Vagina (tissue), 2 donors: ENCODE results near the gene RRP36. TPM values are rescaled to one million over a fixed set of nuclear protein-coding genes. Genes with fewer than 3 reads are reported as not detected.

ENCODE experiments used
- DNase-seq, 2 donors: peaks; one replicate each; pipeline ENCODE4 v3.0.0-alpha.2; 2017; ENCODE audit errors: extremely low spot score in 2 of 2
- H3K27ac ChIP-seq: fragments of 200-600 bp; sonication (generic); one replicate; pipeline ENCODE4 v1.5.1; 2019
- H3K27me3 ChIP-seq: fragments of 200-600 bp; sonication (generic); one replicate; pipeline ENCODE4 v1.5.1; 2019
- H3K36me3 ChIP-seq, 2 donors: fragments of 200-600 bp; sonication (generic); one replicate each; pipeline ENCODE4 v1.5.1; 2017 to 2019
- H3K4me1 ChIP-seq: fragments of 200-600 bp; sonication (generic); one replicate; pipeline ENCODE4 v1.5.1; 2019
- H3K4me3 ChIP-seq, 2 donors: fragments of 200-600 bp; sonication (generic); 1 replicate in 1 of 2; 2 replicates in 1 of 2; pipeline ENCODE4 v1.5.1; 2016 to 2019
- H3K9me3 ChIP-seq: fragments of 200-600 bp; sonication (generic); one replicate; pipeline ENCODE4 v1.5.1; 2019
- POLR2A ChIP-seq, 2 donors: fragments of 450-650 bp; IDR thresholded peaks; one replicate each; pipeline ENCODE4 v1.6.1; 2017; ENCODE audit warnings: antibody characterized with exemption in 2 of 2, mild to moderate bottlenecking in 2 of 2, moderate library complexity in 2 of 2
- POLR2AphosphoS5 ChIP-seq, 2 donors: sonication (generic); formaldehyde crosslinking; IDR thresholded peaks; one replicate each; pipeline ENCODE4 v1.9.0; 2017; ENCODE audit warnings: antibody characterized with exemption in 2 of 2, mild to moderate bottlenecking in 2 of 2, low read depth in 1 of 2; ENCODE audit not compliant: insufficient read depth in 1 of 2
- intact Hi-C: fragments of 100-400 bp; cut with DNase I; formaldehyde crosslinking; loops from one replicate; pipeline ENCODE4 v1.15.1; 2023
- total RNA-seq: library from RNA; depleted of rRNA; stranded (reverse); fragments of >200 nt; gene quantifications from one replicate; pipeline ENCODE4 v1.2.3, GENCODE V29; 2016
- TF ChIP-seq, protein P1 (sequence below), 3 experiments: fragments of 450-650 bp in 2 of 3; fragments of 200-600 bp in 1 of 3; sonication (generic) in 1 of 3; IDR thresholded peaks; one replicate each; pipeline ENCODE4 v1.5.1; 2017 to 2019; ENCODE audit warnings: antibody characterized with exemption in 3 of 3, mild to moderate bottlenecking in 2 of 3, moderate library complexity in 2 of 3

The RRP36 gene
- total RNA-seq, 1 donor from 2014 or later, result 36.6 TPM

DNA sequence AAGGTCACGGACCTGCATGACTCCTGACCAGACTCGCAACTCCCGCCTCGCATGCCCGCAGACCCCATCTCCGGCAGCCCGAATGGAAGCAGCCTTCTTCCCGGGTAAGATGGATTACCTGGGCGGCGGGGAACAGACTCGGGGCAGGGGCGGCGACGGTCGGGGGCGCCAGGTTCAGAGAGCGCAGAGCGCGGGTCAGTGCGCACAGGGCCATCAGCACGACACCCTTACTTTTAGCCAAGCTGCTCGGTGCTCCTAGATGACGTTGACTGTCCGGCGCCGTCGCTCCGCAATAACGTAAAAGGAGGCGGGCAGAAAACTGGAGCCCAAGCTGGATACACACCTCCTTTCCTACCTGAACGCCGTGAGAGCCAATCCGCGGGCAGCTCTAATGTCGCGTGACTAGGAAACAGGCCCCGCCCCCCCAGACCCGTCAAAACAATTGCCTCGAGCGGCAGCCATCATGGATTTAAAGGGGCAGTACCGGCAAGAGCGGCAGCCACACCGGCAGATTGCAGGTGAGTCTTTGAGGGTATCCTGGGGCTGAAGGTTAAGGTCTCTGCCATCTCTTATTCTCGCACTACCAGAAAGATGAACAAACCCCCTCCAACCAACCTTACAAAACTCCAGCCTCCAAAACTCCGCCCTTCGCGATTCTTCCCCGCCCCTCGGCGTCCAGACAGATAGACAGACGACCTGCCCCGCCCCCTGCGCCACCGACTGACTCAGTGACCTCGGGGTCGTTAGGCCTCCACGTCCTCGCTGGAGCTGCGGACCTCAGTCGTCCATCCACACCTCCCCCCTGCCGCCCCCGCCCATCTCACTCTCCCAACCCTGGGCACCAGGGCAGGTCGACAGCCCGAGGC is 38.0 kb downstream of the RRP36 start, which contains the start of the genes KLC4 and MRPL2:
TSS of gene KLC4 (plus strand) at position 464 of the 866 bp plus-strand sequence. CDS start 1,705 bp downstream, outside the sequence.
TSS of gene MRPL2 (minus strand) at position 267 of the 866 bp plus-strand sequence. CDS start at position 214, 53 bp downstream.
- peak within 1 kb of the TSS; percentile 75 to 82 for H3K4me3 ChIP-seq
- H3K36me3 ChIP-seq, result peaks cover 0 to 22% of the 10 kb centered on the region in 2 donors
- no peaks in the 10 kb centered on the region for H3K27me3 ChIP-seq
- H3K9me3 ChIP-seq, result no peaks in the 10 kb centered on the region
- intact Hi-C loops, result no loop called here
- TF ChIP-seq, protein P1, sequence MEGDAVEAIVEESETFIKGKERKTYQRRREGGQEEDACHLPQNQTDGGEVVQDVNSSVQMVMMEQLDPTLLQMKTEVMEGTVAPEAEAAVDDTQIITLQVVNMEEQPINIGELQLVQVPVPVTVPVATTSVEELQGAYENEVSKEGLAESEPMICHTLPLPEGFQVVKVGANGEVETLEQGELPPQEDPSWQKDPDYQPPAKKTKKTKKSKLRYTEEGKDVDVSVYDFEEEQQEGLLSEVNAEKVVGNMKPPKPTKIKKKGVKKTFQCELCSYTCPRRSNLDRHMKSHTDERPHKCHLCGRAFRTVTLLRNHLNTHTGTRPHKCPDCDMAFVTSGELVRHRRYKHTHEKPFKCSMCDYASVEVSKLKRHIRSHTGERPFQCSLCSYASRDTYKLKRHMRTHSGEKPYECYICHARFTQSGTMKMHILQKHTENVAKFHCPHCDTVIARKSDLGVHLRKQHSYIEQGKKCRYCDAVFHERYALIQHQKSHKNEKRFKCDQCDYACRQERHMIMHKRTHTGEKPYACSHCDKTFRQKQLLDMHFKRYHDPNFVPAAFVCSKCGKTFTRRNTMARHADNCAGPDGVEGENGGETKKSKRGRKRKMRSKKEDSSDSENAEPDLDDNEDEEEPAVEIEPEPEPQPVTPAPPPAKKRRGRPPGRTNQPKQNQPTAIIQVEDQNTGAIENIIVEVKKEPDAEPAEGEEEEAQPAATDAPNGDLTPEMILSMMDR (IDR thresholded peaks at IDR 0.05), result no peak
- TF ChIP-seq POLR2AphosphoS5 (IDR thresholded peaks at IDR 0.05; ENCODE audit: insufficient read depth in 1 of 2, low read depth in 1 of 2), result peak; percentile 92 to 95
- peak in 1 of 2 donors; percentile 74 for TF ChIP-seq POLR2A (IDR thresholded peaks at IDR 0.05)
- peak; percentile 100 for DNase-seq
- H3K4me1 ChIP-seq, result peaks cover 37% of the 10 kb centered on the region
- H3K27ac ChIP-seq, result peak within 1 kb of the TSS; percentile 89

DNA sequence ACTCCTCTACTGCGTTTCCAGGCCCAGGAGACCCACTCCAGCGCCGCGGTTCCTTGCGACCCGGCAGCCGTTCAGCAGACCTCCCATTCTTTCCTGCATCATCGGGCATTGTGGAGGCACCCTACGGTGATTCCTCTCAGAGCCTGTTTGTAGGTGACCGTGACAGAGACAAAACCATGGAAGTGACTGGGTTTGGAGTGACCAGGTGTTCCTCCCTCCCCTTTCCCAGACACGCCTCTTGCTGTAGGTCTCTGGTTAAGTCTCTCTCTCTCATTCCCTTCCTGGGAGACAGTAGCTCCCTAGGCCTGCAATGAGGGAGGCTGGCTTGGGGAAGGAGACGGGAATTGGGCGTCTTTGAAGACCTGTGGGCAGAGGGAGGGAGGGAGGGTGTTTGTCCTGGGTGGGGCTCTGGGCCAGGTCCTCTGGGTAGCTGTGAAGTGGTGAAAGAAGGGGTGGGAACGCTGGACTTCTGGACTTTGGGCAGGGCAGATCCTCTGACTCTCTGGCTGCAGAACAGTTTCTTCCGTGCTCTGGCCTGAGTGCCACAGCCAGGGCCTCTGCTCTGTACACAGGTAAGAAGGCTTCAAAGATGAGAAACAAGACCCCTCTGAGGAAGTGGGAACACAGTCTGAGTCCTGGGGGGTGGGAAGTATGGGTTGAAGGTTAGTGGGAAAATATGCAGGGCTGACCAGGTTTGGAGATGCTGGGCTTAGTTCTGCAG is 38.8 kb downstream of the RRP36 start:
- Histone ChIP-seq H3K27ac (peak overlapping the region; percentile 89), H3K36me3 (peaks cover 0 to 24% of the 10 kb centered on the region in 2 donors), H3K4me1 (peaks cover 32% of the 10 kb centered on the region), H3K9me3 (no peaks in the 10 kb centered on the region), H3K4me3 (peak overlapping the region; percentile 75 to 82), H3K27me3 (no peaks in the 10 kb centered on the region)
- intact Hi-C loops, result no loop called here
- TF ChIP-seq, protein P1 (IDR thresholded peaks at IDR 0.05), result no peak
- TF ChIP-seq POLR2AphosphoS5 (IDR thresholded peaks at IDR 0.05; ENCODE audit: insufficient read depth in 1 of 2, low read depth in 1 of 2) (no peak), POLR2A (IDR thresholded peaks at IDR 0.05) (no peak)
- no peak for DNase-seq

DNA sequence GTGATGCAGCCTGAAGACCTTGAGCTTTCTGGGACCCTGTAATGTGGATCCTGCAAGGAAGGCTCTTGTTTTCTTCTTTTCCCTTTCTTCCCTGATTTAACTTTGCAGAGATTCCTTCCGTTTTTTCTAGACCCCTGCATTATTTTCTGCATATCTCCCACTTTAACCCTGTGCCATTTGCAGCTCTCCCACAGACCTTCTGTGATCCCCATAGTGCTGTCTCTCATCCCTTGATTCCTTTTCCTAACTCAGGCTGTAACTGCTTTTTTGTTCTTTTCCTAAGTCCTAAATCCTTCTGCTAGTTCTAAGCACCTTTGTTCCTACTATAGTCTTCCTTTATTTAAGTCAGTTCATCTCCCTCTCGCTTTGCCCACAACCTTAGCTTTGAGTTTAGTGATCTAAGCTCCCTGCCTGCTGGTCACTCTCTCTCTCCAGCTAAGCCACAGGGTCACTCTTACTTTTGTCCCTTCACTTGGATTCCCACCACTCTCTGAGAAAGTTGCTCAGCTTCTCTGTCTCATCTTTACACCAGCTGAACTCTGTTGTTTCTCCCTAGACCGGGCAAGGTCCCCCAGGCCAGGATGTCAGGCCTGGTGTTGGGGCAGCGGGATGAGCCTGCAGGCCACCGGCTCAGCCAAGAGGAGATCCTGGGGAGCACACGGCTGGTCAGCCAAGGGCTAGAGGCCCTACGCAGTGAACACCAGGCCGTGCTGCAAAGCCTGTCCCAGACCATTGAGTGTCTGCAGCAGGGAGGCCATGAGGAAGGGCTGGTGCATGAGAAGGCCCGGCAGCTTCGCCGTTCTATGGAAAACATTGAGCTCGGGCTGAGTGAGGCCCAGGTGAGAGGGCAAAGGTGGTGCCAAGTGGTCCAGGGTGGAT is 39.6 kb downstream of the RRP36 start:
- H3K27ac ChIP-seq, result peak overlapping the region; percentile 89
- intact Hi-C loops, result no loop called here
- H3K4me3 ChIP-seq, result peak overlapping the region; percentile 75 to 82
- H3K9me3 ChIP-seq, result no peaks in the 10 kb centered on the region
- H3K27me3 ChIP-seq, result no peaks in the 10 kb centered on the region
- TF ChIP-seq POLR2AphosphoS5 (IDR thresholded peaks at IDR 0.05; ENCODE audit: insufficient read depth in 1 of 2, low read depth in 1 of 2) (no peak), POLR2A (IDR thresholded peaks at IDR 0.05) (no peak)
- TF ChIP-seq, protein P1 (IDR thresholded peaks at IDR 0.05), result no peak
- DNase-seq, result no peak
- H3K4me1 ChIP-seq, result peaks cover 32% of the 10 kb centered on the region
- H3K36me3 ChIP-seq, result peaks cover 0 to 28% of the 10 kb centered on the region in 2 donors

DNA sequence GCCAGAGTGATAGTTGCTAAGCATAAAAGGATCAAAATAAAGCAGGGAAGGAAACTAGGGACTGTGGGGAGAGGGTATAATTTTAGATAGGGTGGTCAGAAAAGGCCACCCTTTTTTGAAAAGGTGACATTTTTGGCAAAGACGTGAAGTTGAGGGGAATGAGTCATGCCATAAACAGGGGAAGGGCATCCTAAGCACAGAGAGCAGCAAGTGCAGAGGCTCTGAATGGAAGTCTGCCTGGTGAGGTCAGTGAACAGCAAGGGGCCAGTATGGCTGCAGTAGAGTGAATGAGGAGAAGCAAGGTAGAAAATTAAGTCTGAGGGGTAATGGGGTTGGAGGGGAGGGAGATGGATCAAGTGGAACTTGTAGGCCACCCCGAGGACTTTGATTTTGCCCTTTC is 40.4 kb downstream of the RRP36 start:
- Histone ChIP-seq H3K4me3 (no peak overlapping the region), H3K27ac (no peak overlapping the region), H3K4me1 (peaks cover 32% of the 10 kb centered on the region), H3K9me3 (no peaks in the 10 kb centered on the region), H3K27me3 (no peaks in the 10 kb centered on the region), H3K36me3 (peaks cover 0 to 33% of the 10 kb centered on the region in 2 donors)
- intact Hi-C loops, result no loop called here
- no peak for TF ChIP-seq POLR2A (IDR thresholded peaks at IDR 0.05)
- TF ChIP-seq, protein P1 (IDR thresholded peaks at IDR 0.05), result no peak
- no peak for DNase-seq
